GM19372 (cell line): Measurements from ENCODE around the gene CYB5RL.

Experiments used
- ATAC-seq: cut with Tn5 transposase; IDR thresholded peaks from one replicate; pipeline ENCODE4 v1.9.1; 2021; ENCODE audit warnings: mild to moderate bottlenecking, low read depth, moderate library complexity; ENCODE audit not compliant: unreplicated experiment

Gene CYB5RL

DNA sequence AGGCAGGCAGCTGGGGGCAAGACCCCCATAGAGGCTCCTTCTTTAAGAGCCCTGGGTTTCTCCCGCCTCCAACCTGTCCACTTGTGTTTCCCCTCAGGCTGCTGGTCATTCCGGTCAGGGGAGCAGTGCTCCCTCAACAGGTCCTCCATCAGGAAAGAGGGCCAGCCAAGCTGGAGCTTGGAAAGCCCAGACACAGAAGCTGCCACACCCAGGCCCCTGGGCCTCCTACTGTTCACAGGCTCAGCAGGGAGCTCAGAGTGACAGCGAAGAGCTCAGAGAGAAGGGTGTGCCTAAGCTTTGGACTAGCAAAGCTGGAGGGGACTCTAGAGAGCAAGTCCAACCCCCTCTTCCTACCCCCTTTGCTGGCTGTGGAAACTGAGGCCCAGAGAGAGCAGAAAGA, 36.8 kb downstream of the CYB5RL start:
- ATAC-seq = no peak

DNA sequence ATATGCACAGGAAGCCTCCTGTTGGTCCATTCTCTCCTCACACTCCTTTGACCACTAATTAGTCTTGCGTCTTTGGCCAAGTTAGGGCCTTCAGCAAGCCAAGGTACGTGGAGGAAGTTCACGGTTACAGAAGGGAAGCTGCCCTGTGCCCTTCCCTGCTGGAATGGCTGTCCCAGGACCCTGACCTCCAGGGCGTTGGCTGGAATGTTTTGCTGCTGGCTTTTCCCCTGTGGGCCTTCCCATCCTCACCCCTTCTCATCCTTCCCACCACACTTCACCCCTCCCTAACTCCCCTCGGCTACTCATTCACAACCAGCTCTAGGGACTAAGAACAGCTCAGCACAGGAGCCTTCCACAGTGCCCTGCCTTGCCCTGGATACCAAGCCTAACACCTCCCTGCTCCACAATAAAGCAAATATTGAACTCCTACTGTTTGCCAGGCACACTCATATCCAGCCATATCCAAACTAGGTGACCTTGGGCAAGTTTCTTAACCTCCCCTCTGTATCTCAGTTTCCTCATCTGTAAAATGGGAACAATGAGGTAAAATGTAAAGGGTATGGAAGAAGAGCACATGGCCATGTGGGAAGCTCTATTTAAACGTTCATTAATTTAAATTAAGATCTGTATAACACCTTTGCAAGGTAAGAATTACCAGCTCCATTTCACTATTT, 38.2 kb downstream of the CYB5RL start:
- ATAC-seq = no peak

DNA sequence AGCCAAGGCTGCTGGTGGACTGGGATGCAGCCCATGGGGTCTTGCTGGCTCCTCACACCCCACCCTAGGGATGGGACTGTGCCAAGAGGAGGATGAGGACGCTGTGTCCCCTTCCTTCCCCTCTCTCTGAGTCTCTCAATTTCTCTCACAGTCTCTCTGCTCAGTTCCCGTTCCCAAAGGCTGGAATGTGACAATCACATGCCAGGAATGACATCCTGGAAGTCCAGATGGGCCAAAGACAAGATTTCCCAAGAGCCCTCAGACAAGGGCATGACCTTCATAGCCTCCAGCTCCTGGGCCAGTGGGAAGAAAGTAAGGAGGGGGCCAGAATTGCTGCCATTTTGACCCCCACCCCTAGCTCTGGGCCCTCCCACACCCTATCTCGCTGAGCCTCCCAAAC, 39.5 kb downstream of the CYB5RL start:
- no peak for ATAC-seq

DNA sequence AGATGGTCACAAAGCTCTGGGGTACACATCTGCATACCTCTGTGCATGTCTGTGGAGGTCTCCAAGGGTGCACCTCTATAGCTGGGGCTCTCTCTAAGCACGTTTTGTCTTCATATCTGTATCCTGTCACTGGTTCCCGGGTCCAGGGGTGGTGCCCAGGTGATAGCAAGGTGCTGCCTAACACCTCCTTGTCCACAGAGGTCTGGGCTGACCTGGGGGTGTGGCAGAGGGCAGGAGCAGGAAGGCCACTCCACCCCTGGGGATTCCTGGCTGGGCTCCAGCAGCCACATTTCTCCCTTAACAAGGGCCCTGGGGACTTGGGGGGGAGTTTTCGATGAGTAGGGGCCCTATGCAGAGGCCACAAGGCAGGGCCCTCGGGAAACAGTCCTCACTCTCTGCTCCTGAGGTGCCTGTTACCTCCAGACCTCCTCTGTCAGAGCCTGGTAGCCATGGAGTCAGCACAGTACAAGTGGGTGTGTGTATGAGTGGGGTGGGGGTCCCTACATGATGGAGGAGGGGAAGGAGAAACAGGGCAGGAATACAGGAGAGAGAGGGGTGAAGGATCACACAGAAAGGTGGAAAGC, 40.0 kb downstream of the CYB5RL start:
- ATAC-seq = no peak

DNA sequence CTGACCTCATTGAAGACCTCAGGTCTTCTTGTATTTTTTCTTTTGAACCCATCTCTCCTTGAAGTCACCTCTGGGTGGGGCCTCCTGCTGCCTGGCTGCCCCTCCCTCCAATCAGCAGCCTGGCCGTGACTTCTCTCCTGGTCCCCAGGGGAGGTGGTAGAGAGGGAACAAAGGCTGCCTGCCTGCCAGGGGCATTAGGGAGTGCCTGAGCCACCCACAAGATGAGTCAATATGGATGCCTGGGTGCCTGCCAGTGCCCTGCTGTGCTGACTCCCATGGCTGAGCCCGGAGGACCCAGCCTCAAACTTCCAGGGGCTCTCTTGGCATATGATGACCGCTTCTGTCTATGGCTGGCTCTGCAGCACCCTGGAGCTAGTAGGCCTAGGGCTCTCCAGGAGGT, 41.8 kb downstream of the CYB5RL start:
- no peak for ATAC-seq

DNA sequence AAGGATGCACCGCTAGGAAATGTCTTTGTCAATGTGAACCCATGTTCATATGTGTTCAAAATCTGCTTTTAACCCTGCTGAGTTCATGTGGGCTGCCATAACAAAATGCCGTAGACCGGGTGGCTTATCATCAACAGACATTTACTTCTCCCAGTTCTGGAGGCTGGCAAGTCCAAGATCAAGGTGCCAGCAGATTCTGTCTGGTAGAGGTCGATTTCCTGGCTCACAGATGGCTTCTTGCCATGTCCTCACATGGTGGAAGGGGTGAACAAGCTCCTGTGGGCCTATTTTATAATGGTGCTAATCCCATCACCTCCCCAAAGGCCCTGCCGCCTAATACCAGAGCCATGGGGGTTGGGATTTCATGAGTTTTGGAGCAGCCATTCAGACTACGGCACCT, 42.4 kb downstream of the CYB5RL start:
- no peak for ATAC-seq

DNA sequence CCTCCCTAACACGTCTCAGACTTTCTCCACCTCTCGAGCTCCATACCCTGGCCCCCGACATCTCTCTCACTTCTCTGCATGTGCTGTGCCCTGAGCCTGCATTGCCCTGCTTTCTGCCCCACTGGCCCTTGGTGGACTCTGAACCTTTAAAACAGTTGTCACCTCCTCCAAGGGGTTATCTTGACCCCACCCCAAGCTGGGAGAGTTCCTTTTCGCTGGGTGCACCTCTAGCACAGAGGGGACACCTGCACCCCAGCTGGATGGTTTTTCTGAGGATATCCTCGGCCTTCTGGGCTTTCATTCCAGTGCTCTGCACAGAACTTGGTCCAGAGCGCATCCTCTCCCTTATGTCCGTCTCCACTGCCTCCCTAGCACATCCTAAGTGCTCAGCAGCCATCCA, 42.8 kb downstream of the CYB5RL start:
- ATAC-seq = no peak

DNA sequence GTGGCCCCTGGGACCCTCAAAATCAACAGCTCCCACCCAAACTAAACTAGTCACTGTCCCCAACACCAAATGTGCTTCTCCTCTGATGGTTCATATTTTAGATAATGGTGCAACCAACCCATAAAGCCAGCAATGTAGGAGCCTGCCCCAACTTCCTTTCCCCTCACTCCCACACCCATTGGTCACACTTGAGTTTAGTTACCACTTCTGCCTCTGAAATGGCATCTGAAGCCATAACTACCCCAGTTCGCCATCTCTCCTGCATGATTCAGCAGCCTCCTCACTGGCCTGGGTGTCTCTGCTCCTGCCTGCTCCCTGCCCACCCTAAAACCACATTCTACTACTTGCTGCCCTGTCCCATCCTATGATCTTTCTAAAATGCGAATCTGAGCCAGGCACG, 43.6 kb downstream of the CYB5RL start:
- no peak for ATAC-seq

DNA sequence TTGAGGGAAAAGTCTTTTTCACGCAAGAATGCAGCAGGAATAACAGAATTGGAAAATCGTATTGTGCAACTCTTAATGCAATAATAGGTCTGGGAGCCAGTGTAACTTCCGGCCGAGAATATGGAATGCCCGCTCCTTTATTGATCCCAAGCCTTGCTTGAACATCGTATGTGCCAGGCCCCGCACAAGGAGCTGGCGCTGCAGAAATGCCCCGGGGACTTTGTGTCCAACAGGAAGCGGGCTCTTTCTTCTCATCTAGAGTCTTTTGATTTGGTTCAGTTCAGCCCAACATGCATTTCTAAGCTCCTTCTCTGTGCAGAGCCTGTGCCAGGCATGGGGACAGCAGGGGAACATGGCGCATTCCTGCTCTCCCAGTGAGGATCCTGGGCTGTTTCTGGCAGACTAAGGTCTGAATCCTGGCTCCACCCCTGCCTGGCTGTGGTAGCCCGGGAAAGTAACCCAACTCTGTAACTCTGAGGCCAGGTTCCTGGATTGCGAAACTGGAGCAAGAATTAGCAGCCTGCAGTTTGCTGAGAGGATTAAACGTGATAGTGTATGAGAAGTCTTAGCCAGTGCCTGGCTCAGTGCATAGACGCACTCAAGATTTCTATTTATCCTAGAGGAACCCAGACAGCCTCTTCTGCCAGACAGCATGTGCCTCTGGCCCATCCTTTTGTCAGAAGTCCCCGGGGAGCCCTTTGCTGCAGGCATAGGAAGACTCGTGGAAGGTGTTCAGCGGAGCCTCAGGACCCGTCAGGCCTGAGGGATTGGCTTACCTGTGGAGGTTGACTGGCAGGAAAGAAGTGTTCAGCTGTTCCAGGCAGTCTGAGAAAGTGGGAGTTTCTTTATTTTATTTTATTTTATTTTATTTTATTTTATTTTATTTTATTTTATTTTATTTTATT, 46.0 kb downstream of the CYB5RL start:
- ATAC-seq = no peak

DNA sequence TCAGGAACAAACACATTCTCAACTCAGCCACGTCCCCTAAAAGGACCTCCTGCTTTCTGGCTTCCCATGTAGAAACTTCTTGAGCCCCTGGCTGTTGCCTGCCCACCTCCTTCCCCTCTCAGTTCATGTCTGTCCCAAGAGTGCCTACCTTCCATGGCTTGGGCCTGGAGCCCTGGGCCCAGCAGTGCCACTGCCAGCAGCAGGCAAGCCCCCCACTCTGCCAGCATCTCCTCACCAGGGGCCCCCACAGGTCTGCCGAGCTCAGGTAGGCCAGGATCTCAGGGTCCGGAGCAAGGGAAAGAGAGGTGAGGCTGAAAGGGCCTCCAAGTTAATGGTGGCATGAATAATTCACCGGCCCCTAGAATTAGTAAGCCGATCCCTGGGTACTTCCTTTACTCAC, 47.1 kb downstream of the CYB5RL start, which contains the start of gene CDCP2:
TSS of gene CDCP2 (minus strand) at position 305 of the 400 bp plus-strand sequence. CDS start at position 227, 78 bp downstream.
- no peak for ATAC-seq

DNA sequence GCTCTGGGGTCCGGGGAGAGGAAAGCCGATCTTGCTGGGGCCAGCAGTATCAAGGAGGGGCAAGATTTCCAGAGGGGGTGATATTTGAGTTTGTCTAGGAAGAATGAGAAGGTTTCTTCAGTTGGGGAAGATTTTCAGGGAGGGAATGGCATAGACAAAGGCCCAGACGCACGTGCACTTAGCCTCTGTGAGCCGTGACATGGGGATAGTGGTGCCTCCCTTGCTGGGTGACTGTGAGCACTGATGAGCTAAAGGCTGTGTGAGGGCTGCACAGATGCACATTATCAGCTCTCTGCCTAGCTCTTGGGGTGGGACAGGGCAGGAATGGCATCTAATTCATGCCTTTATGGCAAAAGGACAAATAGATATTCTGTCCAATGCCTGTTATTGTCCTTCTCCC, 48.8 kb downstream of the CYB5RL start:
- no peak for ATAC-seq
